ENCODE measurements around the gene SMPD3.
A peak's percentile ranks its signal among the peaks of the same experiment; 100 is the strongest.

SMPD3 gene

GRCh38 chr16:68447653-68448359, 502 bp downstream of the SMPD3 start:
- Histone ChIP-seq H3K9me3 (ENCODE audit: insufficient read depth, low read depth, low read length) (no peaks in the 10 kb centered on the region), H3K4me2 (ENCODE audit: low read depth, low read length, poor library complexity, severe bottlenecking) (no peak overlapping the region), H4K20me1 (ENCODE audit: insufficient read depth, low read length, poor library complexity, severe bottlenecking) (no peaks in the 10 kb centered on the region), H3K9me2 (replicated peaks; ENCODE audit: low read depth, low read length) (no peaks in the 10 kb centered on the region), H3K27me3 (ENCODE audit: insufficient read depth, low read length, poor library complexity, severe bottlenecking) (no peaks in the 10 kb centered on the region), H3K4me1 (ENCODE audit: insufficient read depth, low read length, poor library complexity, severe bottlenecking) (no peaks in the 10 kb centered on the region), H3F3A (ENCODE audit: low read depth) (no peaks in the 10 kb centered on the region), H2AFZ (ENCODE audit: low read length) (no peak overlapping the region), H3K79me2 (ENCODE audit: insufficient read depth, low read length) (no peaks in the 10 kb centered on the region), H3K4me3 (ENCODE audit: low read length, poor library complexity, severe bottlenecking) (no peak overlapping the region), H3K9ac (ENCODE audit: low read depth, low read length, poor library complexity, severe bottlenecking) (no peak overlapping the region), H3K36me3 (ENCODE audit: insufficient read depth, low read length) (no peaks in the 10 kb centered on the region)
- TF ChIP-seq EZH2phosphoT487 (IDR thresholded peaks at IDR 0.05; ENCODE audit: borderline replicate concordance) (no peak), CTCF (conservative IDR thresholded peaks at IDR 0.05; ENCODE audit: low read length) (no peak)

- Histone ChIP-seq H3K4me3 (ENCODE audit: low read length, poor library complexity, severe bottlenecking) (no peak overlapping the region), H3K4me2 (ENCODE audit: low read depth, low read length, poor library complexity, severe bottlenecking) (no peak overlapping the region), H3K79me2 (ENCODE audit: insufficient read depth, low read length) (no peaks in the 10 kb centered on the region), H2AFZ (ENCODE audit: low read length) (no peak overlapping the region), H3K4me1 (ENCODE audit: insufficient read depth, low read length, poor library complexity, severe bottlenecking) (no peaks in the 10 kb centered on the region), H3K27me3 (ENCODE audit: insufficient read depth, low read length, poor library complexity, severe bottlenecking) (no peaks in the 10 kb centered on the region), H3F3A (ENCODE audit: low read depth) (no peaks in the 10 kb centered on the region), H3K9me3 (ENCODE audit: insufficient read depth, low read depth, low read length) (no peaks in the 10 kb centered on the region), H4K20me1 (ENCODE audit: insufficient read depth, low read length, poor library complexity, severe bottlenecking) (no peaks in the 10 kb centered on the region), H3K36me3 (ENCODE audit: insufficient read depth, low read length) (no peaks in the 10 kb centered on the region), H3K9me2 (replicated peaks; ENCODE audit: low read depth, low read length) (no peaks in the 10 kb centered on the region), H3K9ac (ENCODE audit: low read depth, low read length, poor library complexity, severe bottlenecking) (no peak overlapping the region)
- TF ChIP-seq EZH2phosphoT487 (IDR thresholded peaks at IDR 0.05; ENCODE audit: borderline replicate concordance) = no peak
- TF ChIP-seq CTCF (conservative IDR thresholded peaks at IDR 0.05; ENCODE audit: low read length) = no peak
Measured at GRCh38 chr16:68446681-68447652, 1.3 kb downstream of the SMPD3 start.

- Histone ChIP-seq H3K4me2 (ENCODE audit: low read depth, low read length, poor library complexity, severe bottlenecking) (no peak overlapping the region), H3K36me3 (ENCODE audit: insufficient read depth, low read length) (no peaks in the 10 kb centered on the region), H4K20me1 (ENCODE audit: insufficient read depth, low read length, poor library complexity, severe bottlenecking) (no peaks in the 10 kb centered on the region), H3K4me3 (ENCODE audit: low read length, poor library complexity, severe bottlenecking) (no peak overlapping the region), H3K9me3 (ENCODE audit: insufficient read depth, low read depth, low read length) (no peaks in the 10 kb centered on the region), H3K79me2 (ENCODE audit: insufficient read depth, low read length) (no peaks in the 10 kb centered on the region), H3K27me3 (ENCODE audit: insufficient read depth, low read length, poor library complexity, severe bottlenecking) (no peaks in the 10 kb centered on the region), H3K4me1 (ENCODE audit: insufficient read depth, low read length, poor library complexity, severe bottlenecking) (no peaks in the 10 kb centered on the region), H2AFZ (ENCODE audit: low read length) (no peak overlapping the region), H3F3A (ENCODE audit: low read depth) (no peaks in the 10 kb centered on the region), H3K9me2 (replicated peaks; ENCODE audit: low read depth, low read length) (no peaks in the 10 kb centered on the region), H3K9ac (ENCODE audit: low read depth, low read length, poor library complexity, severe bottlenecking) (no peak overlapping the region)
- TF ChIP-seq EZH2phosphoT487 (IDR thresholded peaks at IDR 0.05; ENCODE audit: borderline replicate concordance) (no peak), CTCF (conservative IDR thresholded peaks at IDR 0.05; ENCODE audit: low read length) (peak; percentile 75)
Measured at GRCh38 chr16:68445458-68445857, 2.9 kb downstream of the SMPD3 start.

Data from Loucy (cell line).